ENCODE results near the gene MTHFSD. TPM values are rescaled to one million over a fixed set of nuclear protein-coding genes. Genes with fewer than 3 reads are reported as not detected.

Gene MTHFSD
- total and polyA plus RNA-seq, 7 experiments from 2014 or later = 16.7 to 46.7 (median 28.1) TPM

DNA sequence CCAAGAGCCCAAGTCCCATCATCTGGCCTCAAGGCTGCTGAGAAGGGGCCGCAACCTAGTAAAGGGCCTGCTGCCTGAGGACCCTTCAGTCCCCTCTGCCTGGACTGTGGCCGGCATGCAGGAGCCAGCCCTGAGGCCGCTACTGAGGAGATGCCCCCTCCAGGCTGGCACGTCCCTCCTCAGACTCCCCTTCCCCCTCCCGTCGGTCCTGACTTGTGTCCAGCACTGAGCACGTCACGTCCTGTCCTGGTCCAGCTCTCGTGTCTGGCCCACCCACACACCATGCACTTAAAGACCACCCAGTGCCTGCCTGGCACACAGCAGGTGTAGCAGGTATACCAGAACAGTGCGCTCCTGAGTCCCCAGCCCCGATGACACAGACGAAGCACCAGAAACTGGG, 9.6 kb downstream of the MTHFSD start:
- ChIA-PET POLR2A (no interaction called here), CTCF (no interaction called here)
- Mint-ChIP-seq H3K27ac (no peak overlapping the region), H3K36me3 (peaks cover 3 to 58% (median 31%) of the 10 kb centered on the region in 5 donors), H3K4me1 (peaks cover 0 to 9% (median 0%) of the 10 kb centered on the region in 7 donors), H3K27me3 (no peaks in the 10 kb centered on the region), H3K4me3 (no peak overlapping the region), H3K9me3 (no peaks in the 10 kb centered on the region)
- Histone ChIP-seq H3K4me1 (ENCODE audit: control insufficient read depth in 2 of 2, insufficient read depth in 2 of 2, low read length in 2 of 2) (no peaks in the 10 kb centered on the region), H3K36me3 (ENCODE audit: control insufficient read depth in 2 of 3, insufficient read depth in 3 of 3, low read length in 3 of 3) (peaks cover 0 to 83% (median 7%) of the 10 kb centered on the region in 3 experiments), H3K9me3 (ENCODE audit: control insufficient read depth in 2 of 3, low read length in 3 of 3) (no peaks in the 10 kb centered on the region), H3K27ac (ENCODE audit: low read depth, low read length) (no peak overlapping the region), H3K27me3 (ENCODE audit: control insufficient read depth in 2 of 2, insufficient read depth in 2 of 2, low read length in 2 of 2) (no peaks in the 10 kb centered on the region), H3K4me3 (ENCODE audit: low read length) (no peak overlapping the region)
- DNase-seq (no peak), ATAC-seq (no peak)
- intact Hi-C loops (cut with micrococcal nuclease) = no loop called here

DNA sequence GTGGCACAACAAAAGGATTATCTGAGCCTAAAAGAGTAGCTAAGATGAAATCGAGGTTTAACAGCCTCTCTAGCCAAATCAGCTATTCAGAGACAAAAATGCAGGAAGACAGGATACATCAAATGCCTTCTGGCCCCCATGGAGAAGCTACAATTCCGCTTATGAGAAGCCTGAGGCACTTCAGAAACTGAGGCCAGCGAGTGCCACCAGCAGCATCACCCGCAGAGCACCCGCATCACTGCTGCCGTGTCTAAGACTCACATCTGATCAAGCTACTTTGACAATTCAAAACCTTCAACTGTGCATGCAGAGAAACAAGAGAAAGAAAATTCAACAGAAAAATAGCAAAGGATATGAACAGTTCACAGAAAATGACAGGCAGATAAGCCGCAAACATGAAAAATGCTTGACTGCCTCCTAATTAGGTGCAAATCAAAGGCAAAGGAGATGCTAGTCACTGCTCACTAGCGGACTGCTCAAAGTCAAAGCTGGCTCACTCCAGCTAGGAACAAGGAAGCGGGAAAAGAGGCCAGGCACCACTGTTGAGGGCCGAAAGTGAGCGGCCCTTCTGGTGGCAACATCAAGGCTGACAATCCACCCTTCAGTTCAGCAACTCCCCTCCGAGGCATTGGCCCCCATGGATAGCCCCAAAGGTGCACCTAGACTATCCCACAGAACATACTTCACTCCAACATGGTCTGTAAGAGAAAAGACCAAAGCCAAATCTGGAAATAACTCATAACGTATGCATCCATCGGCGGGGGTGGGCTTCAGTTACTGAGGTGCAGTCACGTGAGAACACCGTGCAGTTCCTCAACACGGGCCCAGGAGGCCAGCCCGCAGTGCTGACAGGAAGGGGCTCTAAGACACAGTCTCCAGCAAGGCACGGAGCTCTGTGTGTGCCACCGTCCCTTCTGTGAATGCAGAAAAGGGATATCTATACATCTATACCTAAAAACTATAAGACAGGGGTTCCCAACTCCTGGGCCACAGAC, 12.0 kb downstream of the MTHFSD start:
- Mint-ChIP-seq H3K36me3 (peaks cover 5 to 76% (median 30%) of the 10 kb centered on the region in 5 donors), H3K9me3 (no peaks in the 10 kb centered on the region), H3K4me3 (no peak overlapping the region), H3K4me1 (peaks cover 0 to 9% (median 0%) of the 10 kb centered on the region in 7 donors), H3K27ac (no peak overlapping the region), H3K27me3 (no peaks in the 10 kb centered on the region)
- peaks cover 7 to 85% (median 10%) of the 10 kb centered on the region in 3 experiments for H3K36me3 ChIP-seq (ENCODE audit: control insufficient read depth in 2 of 3, insufficient read depth in 3 of 3, low read length in 3 of 3)
- H3K27ac ChIP-seq (ENCODE audit: low read depth, low read length) = no peak overlapping the region
- DNase-seq (no peak), ATAC-seq (no peak)
- intact Hi-C loops (cut with micrococcal nuclease) = no loop called here
- H3K4me3 ChIP-seq (ENCODE audit: low read length) = no peak overlapping the region
- H3K27me3 ChIP-seq (ENCODE audit: control insufficient read depth in 2 of 2, insufficient read depth in 2 of 2, low read length in 2 of 2) = no peaks in the 10 kb centered on the region
- CTCF ChIA-PET = no interaction called here
- H3K4me1 ChIP-seq (ENCODE audit: control insufficient read depth in 2 of 2, insufficient read depth in 2 of 2, low read length in 2 of 2) = no peaks in the 10 kb centered on the region
- POLR2A ChIA-PET = no interaction called here
- H3K9me3 ChIP-seq (ENCODE audit: control insufficient read depth in 2 of 3, low read length in 3 of 3) = no peaks in the 10 kb centered on the region

DNA sequence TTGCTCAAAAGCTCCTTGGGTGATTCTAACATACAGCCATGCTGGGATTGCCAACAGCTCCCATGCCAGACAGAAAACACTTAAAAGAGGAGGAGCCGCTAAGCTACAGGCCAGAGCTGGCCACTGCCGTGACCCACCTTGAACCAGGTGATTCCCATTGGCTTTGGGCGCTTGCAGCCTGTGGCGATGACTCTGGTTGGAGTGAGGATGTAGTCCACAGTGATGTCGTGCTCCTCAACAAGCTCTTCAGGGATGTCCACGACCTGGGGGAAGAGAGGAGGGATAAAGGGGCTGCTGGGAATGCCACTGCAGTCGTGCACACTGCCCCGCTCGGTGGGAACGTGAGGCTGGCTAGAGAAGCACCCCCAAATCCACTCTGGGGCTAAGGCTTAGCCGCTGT, 13.5 kb downstream of the MTHFSD start:
- H3K27me3 ChIP-seq (ENCODE audit: control insufficient read depth in 2 of 2, insufficient read depth in 2 of 2, low read length in 2 of 2) = no peaks in the 10 kb centered on the region
- no peaks in the 10 kb centered on the region for H3K9me3 Mint-ChIP-seq
- no peak overlapping the region for H3K27ac ChIP-seq (ENCODE audit: low read depth, low read length)
- H3K36me3 Mint-ChIP-seq = peaks cover 5 to 75% (median 32%) of the 10 kb centered on the region in 5 donors
- POLR2A ChIA-PET = interaction anchor here (0.7 kb wide), 1 partner anchor 12 kb away, joined by 4 read pairs; no protein-coding TSS in a partner anchor
- intact Hi-C loops (cut with micrococcal nuclease) = no loop called here
- no peak overlapping the region for H3K4me3 Mint-ChIP-seq
- CTCF ChIA-PET = interaction anchor here (0.6 kb wide), 1 partner anchor 1162 kb away, joined by 3 read pairs; no protein-coding TSS in a partner anchor
- H3K9me3 ChIP-seq (ENCODE audit: control insufficient read depth in 2 of 3, low read length in 3 of 3) = no peaks in the 10 kb centered on the region
- H3K4me3 ChIP-seq (ENCODE audit: low read length) = no peak overlapping the region
- peaks cover 10 to 85% (median 15%) of the 10 kb centered on the region in 3 experiments for H3K36me3 ChIP-seq (ENCODE audit: control insufficient read depth in 2 of 3, insufficient read depth in 3 of 3, low read length in 3 of 3)
- H3K27me3 Mint-ChIP-seq = no peaks in the 10 kb centered on the region
- no peak for DNase-seq
- no peak overlapping the region for H3K27ac Mint-ChIP-seq
- peaks cover 0 to 9% (median 0%) of the 10 kb centered on the region in 7 donors for H3K4me1 Mint-ChIP-seq
- H3K4me1 ChIP-seq (ENCODE audit: control insufficient read depth in 2 of 2, insufficient read depth in 2 of 2, low read length in 2 of 2) = no peaks in the 10 kb centered on the region
- no peak for ATAC-seq

- H3K27me3 Mint-ChIP-seq = no peaks in the 10 kb centered on the region
- H3K9me3 Mint-ChIP-seq = no peaks in the 10 kb centered on the region
- no peak overlapping the region for H3K27ac Mint-ChIP-seq
- no peak overlapping the region for H3K27ac ChIP-seq (ENCODE audit: low read depth, low read length)
- H3K4me3 ChIP-seq (ENCODE audit: low read length) = no peak overlapping the region
- peaks cover 10 to 78% (median 15%) of the 10 kb centered on the region in 3 experiments for H3K36me3 ChIP-seq (ENCODE audit: control insufficient read depth in 2 of 3, insufficient read depth in 3 of 3, low read length in 3 of 3)
- H3K4me3 Mint-ChIP-seq = no peak overlapping the region
- peaks cover 5 to 71% (median 30%) of the 10 kb centered on the region in 5 donors for H3K36me3 Mint-ChIP-seq
- no peaks in the 10 kb centered on the region for H3K27me3 ChIP-seq (ENCODE audit: control insufficient read depth in 2 of 2, insufficient read depth in 2 of 2, low read length in 2 of 2)
- ChIA-PET CTCF (interaction anchor here (0.6 kb wide), 1 partner anchor 1162 kb away, joined by 3 read pairs; no protein-coding TSS in a partner anchor), POLR2A (interaction anchor here (0.7 kb wide), 1 partner anchor 13 kb away, joined by 4 read pairs; no protein-coding TSS in a partner anchor)
- intact Hi-C loops (cut with micrococcal nuclease) = no loop called here
- ATAC-seq (no peak), DNase-seq (no peak)
- no peaks in the 10 kb centered on the region for H3K4me1 ChIP-seq (ENCODE audit: control insufficient read depth in 2 of 2, insufficient read depth in 2 of 2, low read length in 2 of 2)
- no peaks in the 10 kb centered on the region for H3K9me3 ChIP-seq (ENCODE audit: control insufficient read depth in 2 of 3, low read length in 3 of 3)
- H3K4me1 Mint-ChIP-seq = peaks cover 0 to 9% (median 0%) of the 10 kb centered on the region in 7 donors
Observed at GRCh38 chr16:86540894-86541293, 14.1 kb downstream of the MTHFSD start.

DNA sequence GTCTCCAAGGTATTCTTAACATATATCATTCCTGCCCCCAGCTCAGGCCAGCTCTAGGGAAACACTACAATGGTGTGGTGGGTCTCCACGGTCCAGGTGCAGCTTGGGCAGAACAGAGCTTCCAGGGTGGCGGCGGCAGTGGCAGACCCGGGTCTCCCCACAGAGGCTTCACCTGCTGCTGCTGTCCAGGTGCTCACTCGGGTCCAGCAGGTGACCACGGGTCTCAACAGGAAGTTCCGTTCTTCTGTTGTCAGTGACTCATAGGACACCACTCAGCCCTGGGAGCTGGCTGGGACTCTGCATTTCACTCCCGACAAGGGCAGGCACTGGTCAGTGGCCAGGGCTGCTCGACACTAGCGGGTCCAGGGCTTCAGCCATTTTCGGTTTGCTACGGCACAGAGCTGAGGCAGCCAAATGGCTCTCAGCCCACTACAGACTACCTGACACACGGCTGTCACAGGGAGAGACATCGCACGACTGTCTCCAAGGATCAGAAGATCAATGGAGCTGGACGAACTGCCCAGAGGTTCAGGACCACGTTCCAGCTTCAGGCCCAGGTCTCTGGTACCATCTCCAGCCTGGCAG, 16.7 kb downstream of the MTHFSD start:
- DNase-seq = no peak
- ChIA-PET POLR2A (no interaction called here), CTCF (no interaction called here)
- no peak for ATAC-seq
- H3K9me3 Mint-ChIP-seq = no peaks in the 10 kb centered on the region
- H3K27me3 ChIP-seq (ENCODE audit: control insufficient read depth in 2 of 2, insufficient read depth in 2 of 2, low read length in 2 of 2) = no peaks in the 10 kb centered on the region
- H3K4me3 Mint-ChIP-seq = no peak overlapping the region
- peaks cover 0 to 3% (median 0%) of the 10 kb centered on the region in 7 donors for H3K4me1 Mint-ChIP-seq
- intact Hi-C loops (cut with micrococcal nuclease) = no loop called here
- no peaks in the 10 kb centered on the region for H3K9me3 ChIP-seq (ENCODE audit: control insufficient read depth in 2 of 3, low read length in 3 of 3)
- H3K36me3 Mint-ChIP-seq = peaks cover 2 to 57% (median 22%) of the 10 kb centered on the region in 5 donors
- H3K27ac ChIP-seq (ENCODE audit: low read depth, low read length) = no peak overlapping the region
- no peaks in the 10 kb centered on the region for H3K27me3 Mint-ChIP-seq
- no peak overlapping the region for H3K4me3 ChIP-seq (ENCODE audit: low read length)
- no peak overlapping the region for H3K27ac Mint-ChIP-seq
- no peaks in the 10 kb centered on the region for H3K4me1 ChIP-seq (ENCODE audit: control insufficient read depth in 2 of 2, insufficient read depth in 2 of 2, low read length in 2 of 2)
- peaks cover 10 to 71% (median 11%) of the 10 kb centered on the region in 3 experiments for H3K36me3 ChIP-seq (ENCODE audit: control insufficient read depth in 2 of 3, insufficient read depth in 3 of 3, low read length in 3 of 3)

DNA sequence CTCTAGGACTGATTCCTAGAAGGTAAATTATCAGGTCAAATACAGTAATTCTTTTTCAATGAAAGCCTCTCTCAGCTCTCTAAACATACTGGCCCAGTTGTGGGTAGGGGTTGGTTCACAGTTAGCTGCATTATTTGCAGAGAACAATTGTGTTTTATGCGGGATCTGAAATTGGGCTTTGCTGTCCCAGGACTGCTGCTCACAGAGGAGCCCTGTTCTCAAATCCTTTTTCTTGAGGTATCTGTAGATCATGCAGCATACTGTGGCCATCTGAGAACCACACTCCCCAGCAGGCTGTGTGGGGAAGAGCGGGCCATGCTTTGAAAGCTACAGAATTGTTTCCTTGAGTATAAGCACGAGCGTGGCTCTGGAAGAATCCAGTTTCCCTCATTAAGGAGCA, 17.5 kb downstream of the MTHFSD start:
- H3K4me1 ChIP-seq (ENCODE audit: control insufficient read depth in 2 of 2, insufficient read depth in 2 of 2, low read length in 2 of 2) = no peaks in the 10 kb centered on the region
- H3K4me3 Mint-ChIP-seq = no peak overlapping the region
- no peaks in the 10 kb centered on the region for H3K27me3 ChIP-seq (ENCODE audit: control insufficient read depth in 2 of 2, insufficient read depth in 2 of 2, low read length in 2 of 2)
- H3K27ac ChIP-seq (ENCODE audit: low read depth, low read length) = no peak overlapping the region
- H3K4me1 Mint-ChIP-seq = no peaks in the 10 kb centered on the region
- H3K9me3 Mint-ChIP-seq = no peaks in the 10 kb centered on the region
- ChIA-PET POLR2A (no interaction called here), CTCF (no interaction called here)
- no peaks in the 10 kb centered on the region for H3K9me3 ChIP-seq (ENCODE audit: control insufficient read depth in 2 of 3, low read length in 3 of 3)
- no peak overlapping the region for H3K27ac Mint-ChIP-seq
- H3K36me3 ChIP-seq (ENCODE audit: control insufficient read depth in 2 of 3, insufficient read depth in 3 of 3, low read length in 3 of 3) = peaks cover 10 to 67% (median 16%) of the 10 kb centered on the region in 3 experiments
- ATAC-seq (no peak), DNase-seq (no peak)
- peaks cover 2 to 56% (median 20%) of the 10 kb centered on the region in 5 donors for H3K36me3 Mint-ChIP-seq
- H3K4me3 ChIP-seq (ENCODE audit: low read length) = no peak overlapping the region
- H3K27me3 Mint-ChIP-seq = no peaks in the 10 kb centered on the region
- intact Hi-C loops (cut with micrococcal nuclease) = no loop called here

Data from naive thymus-derived CD4-positive, alpha-beta T cell (primary cell).